GM18517 (cell line): ENCODE measurements around the gene ADARB2.
"Not testable (repeated sequence)": the region's sequence is repeated elsewhere in the genome, so short reads cannot be mapped to it uniquely, and the experiment has no call there.

ENCODE experiments used
- ATAC-seq: cut with Tn5 transposase; IDR thresholded peaks from one replicate; pipeline ENCODE4 v1.9.1; 2021; ENCODE audit warnings: mild to moderate bottlenecking, moderate library complexity; ENCODE audit not compliant: unreplicated experiment

ADARB2 gene

DNA sequence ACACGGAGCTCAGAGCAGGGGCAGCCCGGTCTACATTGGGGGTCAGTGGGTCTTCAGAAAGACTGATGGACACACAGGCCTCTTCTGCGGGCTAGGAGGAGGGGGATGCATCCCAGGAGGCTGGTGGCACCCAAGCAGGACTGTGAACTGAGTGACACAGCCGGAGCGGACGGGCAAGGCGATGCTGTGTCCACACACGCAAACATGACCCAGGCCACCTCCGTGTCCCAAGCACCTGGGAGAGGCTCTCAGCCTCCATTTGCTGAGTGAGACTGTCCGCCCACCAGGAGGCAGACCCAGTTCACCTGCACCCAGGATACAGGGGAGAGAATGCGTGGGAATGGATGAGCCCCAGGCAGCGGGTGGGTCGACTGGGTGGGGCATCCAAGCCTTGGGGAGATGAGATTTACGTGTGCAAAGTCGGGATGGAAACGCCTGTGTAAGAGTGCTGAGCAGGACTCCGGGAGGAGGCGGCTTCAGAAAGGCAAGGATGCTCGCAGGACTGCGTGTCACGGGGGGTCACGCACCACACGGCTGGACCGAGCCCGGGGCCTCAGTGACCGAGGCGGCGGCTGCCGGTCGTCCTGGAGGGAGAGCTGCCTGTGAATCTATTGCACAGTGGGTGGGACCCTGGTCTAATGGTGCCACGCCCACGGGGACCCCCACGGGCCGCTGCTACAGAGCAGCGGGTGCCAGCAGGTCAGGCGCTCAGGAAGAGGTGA is 262.8 kb downstream of the ADARB2 start:
- ATAC-seq, result no peak

DNA sequence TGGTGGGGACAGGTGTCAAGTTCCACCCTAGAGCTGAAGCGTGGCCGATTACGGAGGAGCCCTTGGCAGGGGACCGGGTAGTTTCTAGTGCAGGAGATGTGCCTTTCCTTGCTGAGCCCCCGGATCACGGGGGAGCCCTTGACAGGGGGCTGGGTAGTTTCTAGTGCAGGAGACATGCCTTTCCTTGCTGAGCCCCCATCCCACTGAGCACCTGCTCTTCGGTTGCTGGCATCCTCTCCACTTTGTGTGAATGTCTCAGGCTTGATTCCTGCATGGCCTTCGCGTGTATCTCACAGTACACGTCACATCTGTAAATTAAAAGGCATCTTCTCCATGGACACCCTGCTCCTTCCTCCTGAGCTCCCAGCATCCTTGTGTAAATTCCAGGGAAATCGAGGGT is 263.5 kb downstream of the ADARB2 start:
- no peak for ATAC-seq

DNA sequence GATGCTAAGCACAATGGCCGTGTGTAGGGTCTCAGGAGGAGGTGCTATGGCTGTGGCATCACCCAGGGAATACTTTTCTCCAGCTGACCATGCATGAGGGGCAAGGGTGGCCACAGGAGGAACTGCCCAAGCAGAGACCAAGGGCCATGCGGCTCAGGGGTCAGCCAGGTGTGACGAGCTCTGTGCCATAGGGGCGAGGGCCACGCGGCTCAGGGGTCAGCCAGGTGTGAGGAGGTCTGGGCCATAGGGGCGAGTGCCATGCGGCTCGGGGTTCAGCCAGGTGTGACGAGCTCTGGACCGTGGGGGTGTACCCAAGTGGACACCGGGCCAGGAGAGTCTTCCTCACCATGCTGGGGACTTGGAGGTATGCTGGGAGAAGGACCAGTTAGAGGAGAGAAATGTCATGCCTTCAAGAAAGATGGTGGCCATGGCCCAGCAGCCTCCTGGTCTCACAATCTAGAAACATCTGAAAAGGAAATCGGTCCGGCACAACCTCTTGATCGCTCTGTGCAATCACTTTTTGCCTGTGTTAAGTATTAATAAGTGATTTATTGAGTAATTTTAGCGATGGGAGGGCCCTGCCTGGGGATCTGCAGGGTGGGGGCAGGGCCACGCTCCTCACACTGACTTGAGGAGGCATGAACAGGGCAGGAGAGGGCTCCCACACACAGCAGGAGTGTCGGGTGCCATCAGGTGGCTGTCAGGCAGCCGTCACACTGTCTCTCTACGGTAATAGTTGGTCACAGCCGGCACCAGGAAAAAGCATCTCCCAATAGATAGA is 265.0 kb downstream of the ADARB2 start:
- ATAC-seq, result no peak

DNA sequence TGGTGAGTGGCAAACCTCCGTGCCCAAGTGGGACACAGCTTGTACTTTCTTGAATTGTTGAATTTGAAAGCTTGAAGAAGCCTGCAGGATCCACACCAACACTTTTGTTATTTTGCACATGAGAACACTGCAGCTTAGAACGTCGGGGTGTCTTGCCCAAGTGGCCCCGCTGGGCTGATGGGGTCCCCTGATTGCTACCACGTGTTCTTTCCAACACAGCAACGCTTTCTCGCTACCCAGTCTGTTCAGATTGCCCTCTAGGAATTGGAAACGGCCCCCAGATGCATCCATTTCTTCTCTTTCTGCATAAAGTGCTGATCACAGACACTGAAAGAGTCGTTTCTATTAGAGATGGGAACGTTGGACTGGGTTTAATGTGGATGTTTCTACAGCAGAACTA is 268.5 kb downstream of the ADARB2 start:
- ATAC-seq, result no peak

DNA sequence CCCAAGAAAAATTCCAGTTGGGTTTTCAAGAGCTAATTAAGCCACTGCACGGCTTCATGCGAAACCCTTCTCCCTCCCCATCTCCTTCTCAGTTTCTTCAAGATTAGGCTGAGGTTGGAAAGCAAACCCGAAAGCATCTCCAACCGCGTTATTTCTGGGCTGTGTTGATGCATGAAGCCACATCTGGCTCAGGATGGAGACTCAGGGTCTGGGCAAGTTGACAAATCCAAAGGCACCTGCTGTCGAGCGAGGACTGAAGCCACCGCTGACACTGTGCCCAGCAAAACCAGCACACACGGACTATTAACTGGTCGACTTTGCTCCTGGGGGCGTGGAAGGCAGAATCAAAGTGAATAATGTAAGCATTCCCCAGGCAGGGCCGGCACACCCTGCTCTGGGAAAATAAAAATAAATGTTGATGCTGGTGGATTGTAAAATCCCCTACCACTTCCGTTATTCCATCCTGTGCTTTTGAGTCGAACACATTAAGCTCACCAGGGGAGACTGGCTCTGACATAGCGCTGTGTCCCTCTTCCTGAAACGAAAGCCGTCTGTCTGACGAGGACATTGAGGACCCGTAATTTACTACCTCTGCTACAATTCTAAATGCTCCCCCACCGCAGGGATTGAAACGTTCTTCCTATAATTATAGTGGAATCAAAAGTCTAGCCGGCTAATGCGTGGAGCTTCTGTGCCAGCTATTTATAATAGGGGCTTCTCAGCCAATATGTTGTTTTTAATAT is 269.8 kb downstream of the ADARB2 start:
- no peak for ATAC-seq

GRCh38 chr10:1465993-1466764 is 271.1 kb downstream of the ADARB2 start:
- ATAC-seq, result peak; percentile 18

DNA sequence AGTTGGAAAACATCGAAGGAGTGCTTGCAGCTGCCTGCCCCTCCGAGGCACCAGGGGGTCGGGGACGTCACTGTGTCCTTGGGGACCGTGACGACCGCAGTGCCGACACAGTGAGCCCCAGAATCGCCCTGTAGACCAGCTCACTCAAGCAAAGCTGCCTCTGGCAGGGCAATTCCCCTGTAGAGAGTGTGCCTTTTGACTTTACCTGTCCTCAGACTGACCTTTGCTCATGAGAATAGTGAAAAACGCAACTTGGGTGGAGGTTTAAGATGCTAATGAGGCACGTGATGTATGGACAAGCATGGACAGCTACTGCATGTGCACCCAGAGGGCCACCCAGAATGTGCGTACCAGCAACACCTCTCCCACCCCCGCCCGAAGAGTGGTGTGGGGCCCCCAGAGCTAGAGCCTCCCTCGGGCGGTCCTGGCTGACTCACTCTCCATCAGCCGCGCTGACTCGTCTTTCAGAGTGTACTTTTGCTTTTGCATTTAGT is 271.9 kb downstream of the ADARB2 start:
- ATAC-seq, result peak; percentile 87

DNA sequence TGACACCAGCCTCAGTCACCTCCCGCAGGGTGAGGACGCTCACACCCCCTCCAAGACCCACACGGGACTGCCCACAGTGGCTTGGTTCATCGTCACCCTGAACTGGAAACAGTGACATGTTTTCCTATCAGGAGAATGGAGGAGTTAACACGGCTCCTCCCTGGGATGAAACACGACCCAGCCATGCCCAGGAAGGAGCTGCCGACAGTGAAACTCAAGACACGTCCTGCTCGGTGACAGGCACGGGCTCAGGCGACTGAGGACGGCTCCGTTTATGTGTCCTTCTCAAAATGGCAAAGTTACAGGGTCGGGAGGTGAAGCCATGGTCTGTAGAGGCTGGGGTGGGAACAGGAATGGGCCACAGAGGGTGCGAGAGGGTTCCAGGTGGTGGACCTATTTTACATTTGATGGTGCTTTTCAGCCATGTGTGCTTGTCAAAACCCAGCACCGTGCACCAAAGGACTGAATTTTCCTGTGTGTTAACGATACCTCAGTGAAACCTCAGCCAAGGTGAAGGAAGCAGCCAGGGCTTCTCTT is 272.4 kb downstream of the ADARB2 start:
- peak; percentile 19 for ATAC-seq

GRCh38 chr10:1463971-1464370 is 273.4 kb downstream of the ADARB2 start:
- ATAC-seq, result not testable (repeated sequence)

DNA sequence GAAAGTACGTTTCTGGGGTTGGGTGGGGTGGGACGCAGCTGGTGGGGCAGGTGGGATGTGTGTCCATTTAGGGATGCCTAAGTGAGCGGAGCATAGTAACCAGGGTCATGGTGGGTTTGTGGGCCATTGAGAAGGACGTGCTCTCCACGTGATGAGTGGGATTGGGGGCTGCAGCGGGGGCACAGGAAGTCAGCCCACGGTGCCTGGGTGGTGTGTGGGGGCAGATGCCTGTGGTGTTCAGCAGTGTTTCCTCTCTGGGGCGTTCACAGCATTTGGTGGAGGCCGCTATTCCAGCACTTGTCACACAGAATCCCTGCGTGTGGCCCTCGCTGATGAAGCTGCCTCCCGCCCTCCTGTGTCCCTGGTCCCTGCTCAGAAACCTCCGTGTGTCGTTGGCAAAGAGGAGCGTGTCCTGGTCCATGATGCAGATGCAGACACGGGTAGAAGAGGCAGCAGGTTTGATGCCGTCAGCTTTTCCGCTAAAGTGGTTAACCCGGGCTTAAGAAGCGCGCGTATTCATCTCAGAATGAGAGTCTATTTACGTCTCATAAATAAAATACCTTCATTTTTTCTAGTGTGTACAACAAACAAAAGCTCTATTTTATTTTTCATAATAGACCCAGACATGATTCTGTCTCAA is 274.2 kb downstream of the ADARB2 start:
- no peak for ATAC-seq

GRCh38 chr10:1462521-1462920 is 274.8 kb downstream of the ADARB2 start:
- ATAC-seq, result no peak

DNA sequence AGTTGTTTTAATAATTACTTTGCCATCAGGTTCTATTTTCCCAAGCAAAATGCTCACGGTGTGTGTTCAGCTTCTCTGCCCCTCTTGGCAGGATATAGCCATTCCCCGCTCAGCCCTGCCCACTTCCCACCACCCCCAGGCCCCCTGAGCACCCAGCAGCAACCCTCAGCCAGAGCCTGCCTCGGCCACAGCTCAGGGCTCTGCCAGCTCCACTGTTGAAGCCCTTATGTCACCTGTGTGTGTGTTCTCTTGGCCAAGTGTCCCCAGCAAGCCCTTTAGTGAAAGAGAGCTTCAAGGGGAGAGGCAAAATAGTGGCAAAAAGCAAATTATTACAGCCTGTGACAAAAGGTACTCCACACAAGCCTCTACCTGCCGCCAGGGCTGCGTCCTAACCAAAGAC is 275.3 kb downstream of the ADARB2 start:
- ATAC-seq, result no peak

DNA sequence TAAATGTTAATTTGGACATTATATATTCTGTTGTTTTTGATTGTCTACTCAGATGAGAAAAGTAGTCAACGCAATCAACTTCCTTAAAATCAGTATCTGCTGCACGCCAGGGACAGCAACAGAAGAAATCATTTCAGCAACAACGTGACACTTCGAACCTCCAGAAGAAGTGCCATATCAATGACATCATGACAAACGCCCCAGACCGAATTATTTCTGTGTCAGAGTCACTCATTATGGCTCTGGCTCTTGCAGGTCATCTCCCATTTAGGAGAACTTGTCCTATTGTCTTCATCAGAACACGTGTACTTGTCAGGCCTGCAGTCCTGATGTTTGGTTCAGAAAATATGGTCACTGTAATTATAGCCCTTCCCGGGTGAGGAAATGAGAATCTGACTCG is 276.3 kb downstream of the ADARB2 start:
- ATAC-seq, result no peak

- not testable (repeated sequence) for ATAC-seq
Observed at GRCh38 chr10:1459664-1460063, 277.7 kb downstream of the ADARB2 start.

DNA sequence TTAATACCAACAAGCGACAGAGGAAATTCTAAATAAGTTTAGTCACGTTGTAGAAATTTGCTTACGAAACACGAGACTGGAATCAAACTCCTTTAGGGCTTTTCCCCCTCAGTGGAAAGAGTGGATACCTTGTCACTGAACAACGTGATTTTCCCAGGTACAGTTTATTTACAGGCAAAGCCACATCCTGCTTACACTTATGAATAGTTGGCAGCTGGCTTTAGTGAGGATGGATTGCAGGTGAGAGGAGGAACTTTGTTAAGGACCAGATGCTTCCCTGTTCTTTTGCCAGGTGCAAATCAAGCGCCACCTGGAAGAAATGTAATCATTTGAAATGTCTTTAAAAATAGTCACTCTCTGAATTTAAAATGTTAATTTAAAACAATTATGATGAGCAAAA is 282.4 kb downstream of the ADARB2 start:
- ATAC-seq, result no peak

DNA sequence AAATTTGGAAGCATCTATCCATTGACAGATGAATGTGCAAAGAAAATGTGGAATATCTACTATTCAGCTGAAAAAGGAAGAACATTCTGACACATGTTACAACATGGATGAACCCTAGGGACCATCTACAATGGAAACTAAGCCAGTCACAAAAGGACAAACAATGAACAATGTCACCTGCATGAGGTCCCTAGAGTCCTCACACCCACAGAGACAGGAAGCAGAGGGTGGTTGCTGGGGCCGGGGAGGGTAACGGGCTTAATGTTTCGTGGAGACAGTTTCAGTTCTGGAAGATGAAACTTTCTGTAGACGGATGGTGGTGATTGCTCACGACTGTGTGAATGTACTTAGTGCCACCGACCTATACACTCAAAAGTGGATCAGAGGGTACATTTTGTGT is 282.9 kb downstream of the ADARB2 start:
- peak; percentile 99 for ATAC-seq

GRCh38 chr10:1452777-1453176 is 284.5 kb downstream of the ADARB2 start:
- ATAC-seq, result no peak

DNA sequence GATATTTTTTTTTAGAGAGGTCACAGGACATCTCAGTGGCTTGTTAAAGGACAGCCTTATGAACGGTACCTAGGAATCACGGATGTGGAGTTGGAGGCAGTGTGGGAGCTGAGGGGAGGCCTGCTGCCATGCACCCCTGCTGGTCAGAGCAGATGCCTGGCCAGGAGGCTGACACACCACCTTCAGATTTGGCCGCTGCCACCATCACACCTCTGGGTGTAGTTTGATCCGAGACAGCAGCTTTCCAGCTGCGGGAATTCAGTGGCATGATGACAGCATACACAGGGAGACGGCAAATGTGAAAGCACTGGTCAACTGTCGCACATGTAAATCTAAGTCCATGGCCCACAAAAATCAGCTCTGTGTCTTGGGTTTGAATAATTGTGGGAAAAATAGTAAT is 285.4 kb downstream of the ADARB2 start:
- no peak for ATAC-seq

- ATAC-seq, result no peak
Observed at GRCh38 chr10:1451362-1451888, 285.9 kb downstream of the ADARB2 start.
